Large intestine (tissue), 3 donors: ENCODE data around the gene RBL1. TPM values are rescaled to one million over a fixed set of nuclear protein-coding genes. Genes with fewer than 3 reads are reported as not detected.

Experiments
- DNase-seq, 2 donors: peaks; one replicate each; pipeline versions ENCODE4 v3.0.0 to v3.0.0-alpha.2; 2013
- H3K27ac ChIP-seq: one replicate; pipeline ENCODE4 v1.5.1; 2013; ENCODE audit warnings: low read length
- H3K27me3 ChIP-seq: 2 replicates; pipeline ENCODE4 v1.6.1; 2013; ENCODE audit warnings: low read length; ENCODE audit not compliant: control insufficient read depth, insufficient read depth
- H3K36me3 ChIP-seq: 2 replicates; pipeline ENCODE4 v1.6.1; 2013; ENCODE audit warnings: low read length; ENCODE audit not compliant: control insufficient read depth, insufficient read depth
- H3K4me1 ChIP-seq: one replicate; pipeline ENCODE4 v1.6.1; 2013; ENCODE audit warnings: low read length; ENCODE audit not compliant: control insufficient read depth, insufficient read depth
- H3K4me3 ChIP-seq: one replicate; pipeline ENCODE4 v1.5.1; 2013; ENCODE audit warnings: low read length
- H3K9me3 ChIP-seq: one replicate; pipeline ENCODE4 v1.6.1; 2013; ENCODE audit warnings: mild to moderate bottlenecking, low read depth, low read length, moderate library complexity; ENCODE audit not compliant: control insufficient read depth
- WGBS: methylation state at CpG from one replicate; pipeline ENCODE4 v1.1.5; 2013; ENCODE audit warnings: low lambda C conversion rate; ENCODE audit not compliant: insufficient coverage; 5-methylcytosine and 5-hydroxymethylcytosine counted together
- polyA plus RNA-seq: library from polyadenylated mRNA; unstranded; fragments of 120-200 nt; gene quantifications from one replicate; pipeline ENCODE4 v1.2.1, GENCODE V29; 2013

RBL1 gene
- polyA plus RNA-seq, 1 donor: 6.0 TPM

GRCh38 chr20:36951198-36951978, 144.4 kb downstream of the RBL1 start, which contains the start of gene SAMHD1:
Gene SAMHD1, minus strand, starts transcription at chr20:36951708. Its CDS starts 65 bp downstream, at chr20:36951643.
- no CpG with 5 or more reads among the region's 66 CpGs for WGBS
- peaks cover 3% of the 10 kb centered on the region for H3K9me3 ChIP-seq
- H3K27me3 ChIP-seq: no peaks in the 10 kb centered on the region
- DNase-seq: peak; percentile 97 to 98
- H3K36me3 ChIP-seq: no peaks in the 10 kb centered on the region
- peak within 1 kb of the TSS; percentile 86 for H3K4me3 ChIP-seq
- peak within 1 kb of the TSS; percentile 74 for H3K27ac ChIP-seq
- no peaks in the 10 kb centered on the region for H3K4me1 ChIP-seq

GRCh38 chr20:36950414-36951197, 145.2 kb downstream of the RBL1 start:
- no peak overlapping the region for H3K27ac ChIP-seq
- no CpG with 5 or more reads among the region's 24 CpGs for WGBS
- no peaks in the 10 kb centered on the region for H3K36me3 ChIP-seq
- no peaks in the 10 kb centered on the region for H3K27me3 ChIP-seq
- H3K9me3 ChIP-seq: peaks cover 3% of the 10 kb centered on the region
- H3K4me3 ChIP-seq: peak overlapping the region; percentile 86
- DNase-seq: peak in 1 of 2 donors; percentile 37
- H3K4me1 ChIP-seq: no peaks in the 10 kb centered on the region

Other genes with a start within 250 kb of the RBL1 start
- gene TLDC2, start 219.9 kb downstream of the RBL1 start, polyA plus RNA-seq: 17.0 TPM
- gene SAMHD1, start 144.3 kb downstream of the RBL1 start, polyA plus RNA-seq: 40.4 TPM
- 177 TPM for gene RPN2, start 83.3 kb upstream of the RBL1 start, polyA plus RNA-seq
- gene MROH8, start 83.6 kb upstream of the RBL1 start, polyA plus RNA-seq: 3.6 TPM
- 0.79 TPM for gene GHRH, start 165.8 kb upstream of the RBL1 start, polyA plus RNA-seq
- gene MANBAL, start 193.7 kb upstream of the RBL1 start, polyA plus RNA-seq: 58.4 TPM